ENCODE data around the gene NTRK2.

NTRK2 gene

GRCh38 chr9:84817038-84817437, 147.5 kb downstream of the NTRK2 start:
- DNase-seq (ENCODE audit: low read depth in 2 of 2), result no peak

- no peak for DNase-seq (ENCODE audit: low read depth in 2 of 2)
Measured at GRCh38 chr9:84818791-84819190, 149.3 kb downstream of the NTRK2 start.

- DNase-seq (ENCODE audit: low read depth in 2 of 2), result no peak
Measured at GRCh38 chr9:84819491-84819991, 150.0 kb downstream of the NTRK2 start.

GRCh38 chr9:84821431-84821830, 151.9 kb downstream of the NTRK2 start:
- no peak for DNase-seq (ENCODE audit: low read depth in 2 of 2)

- no peak for DNase-seq (ENCODE audit: low read depth in 2 of 2)
Measured at GRCh38 chr9:84822589-84823233, 153.2 kb downstream of the NTRK2 start.

GRCh38 chr9:84823421-84824271, 154.1 kb downstream of the NTRK2 start:
- DNase-seq (ENCODE audit: low read depth in 2 of 2), result no peak

GRCh38 chr9:84827216-84827765, 157.8 kb downstream of the NTRK2 start:
- no peak for DNase-seq (ENCODE audit: low read depth in 2 of 2)

GRCh38 chr9:84828046-84828445, 158.5 kb downstream of the NTRK2 start:
- DNase-seq (ENCODE audit: low read depth in 2 of 2), result no peak

- DNase-seq (ENCODE audit: low read depth in 2 of 2), result no peak
Measured at GRCh38 chr9:84829471-84829870, 159.9 kb downstream of the NTRK2 start.

- no peak for DNase-seq (ENCODE audit: low read depth in 2 of 2)
Measured at GRCh38 chr9:84829997-84830696, 160.6 kb downstream of the NTRK2 start.

- DNase-seq (ENCODE audit: low read depth in 2 of 2), result no peak
Measured at GRCh38 chr9:84831377-84831776, 161.8 kb downstream of the NTRK2 start.

GRCh38 chr9:84832453-84832852, 162.9 kb downstream of the NTRK2 start:
- DNase-seq (ENCODE audit: low read depth in 2 of 2), result no peak

- DNase-seq (ENCODE audit: low read depth in 2 of 2), result no peak
Measured at GRCh38 chr9:84834426-84834825, 164.9 kb downstream of the NTRK2 start.

GRCh38 chr9:84835745-84836144, 166.2 kb downstream of the NTRK2 start:
- DNase-seq (ENCODE audit: low read depth in 2 of 2), result no peak

- DNase-seq (ENCODE audit: low read depth in 2 of 2), result no peak
Measured at GRCh38 chr9:84838879-84839278, 169.3 kb downstream of the NTRK2 start.

GRCh38 chr9:84839541-84839940, 170.0 kb downstream of the NTRK2 start:
- DNase-seq (ENCODE audit: low read depth in 2 of 2), result no peak

- no peak for DNase-seq (ENCODE audit: low read depth in 2 of 2)
Measured at GRCh38 chr9:84841931-84842330, 172.4 kb downstream of the NTRK2 start.

- no peak for DNase-seq (ENCODE audit: low read depth in 2 of 2)
Measured at GRCh38 chr9:84843175-84843824, 173.8 kb downstream of the NTRK2 start.

GRCh38 chr9:84845956-84846900, 176.7 kb downstream of the NTRK2 start:
- DNase-seq (ENCODE audit: low read depth in 2 of 2), result no peak

GRCh38 chr9:84846906-84847305, 177.4 kb downstream of the NTRK2 start:
- DNase-seq (ENCODE audit: low read depth in 2 of 2), result no peak

All from stimulated activated CD8-positive, alpha-beta memory T cell treated with anti-CD3 and anti-CD28 coated beads, Interleukin-15, amount 100 ng/mL, for 48 hours (primary cell).